ENCODE measurements around the gene FAM169A.
"Not testable (repeated sequence)": the region's sequence is repeated elsewhere in the genome, so short reads cannot be mapped to it uniquely, and the experiment has no call there.

The FAM169A gene

GRCh38 chr5:74801197-74801596, 65.0 kb downstream of the FAM169A start:
- DNase-seq (ENCODE audit: low read depth) = no peak

- no peak for DNase-seq (ENCODE audit: low read depth)
Measured at GRCh38 chr5:74798977-74799911, 66.9 kb downstream of the FAM169A start.

GRCh38 chr5:74791669-74792068, 74.5 kb downstream of the FAM169A start:
- DNase-seq (ENCODE audit: low read depth) = not testable (repeated sequence)

GRCh38 chr5:74787424-74787823, 78.8 kb downstream of the FAM169A start:
- DNase-seq (ENCODE audit: low read depth) = no peak

- no peak for DNase-seq (ENCODE audit: low read depth)
Measured at GRCh38 chr5:74786851-74787250, 79.3 kb downstream of the FAM169A start.

GRCh38 chr5:74778609-74779008, 87.6 kb downstream of the FAM169A start:
- no peak for DNase-seq (ENCODE audit: low read depth)

- DNase-seq (ENCODE audit: low read depth) = no peak
Measured at GRCh38 chr5:74772359-74772758, 93.8 kb downstream of the FAM169A start.

- no peak for DNase-seq (ENCODE audit: low read depth)
Measured at GRCh38 chr5:74767579-74767913, 98.6 kb downstream of the FAM169A start.

- peak; percentile 89 for DNase-seq (ENCODE audit: low read depth)
Measured at GRCh38 chr5:74766849-74767578, 99.2 kb downstream of the FAM169A start, which contains the start of the genes GFM2 and NSA2. Gene GFM2 (minus strand): TSS chr5:74767117. CDS start chr5:74763742, 3,375 bp downstream. Gene NSA2 (plus strand): TSS chr5:74767249. CDS start chr5:74767361, 112 bp downstream.

GRCh38 chr5:74766418-74766848, 99.8 kb downstream of the FAM169A start:
- DNase-seq (ENCODE audit: low read depth) = no peak

GRCh38 chr5:74765929-74766328, 100.3 kb downstream of the FAM169A start:
- no peak for DNase-seq (ENCODE audit: low read depth)

GRCh38 chr5:74765201-74765600, 101.0 kb downstream of the FAM169A start:
- no peak for DNase-seq (ENCODE audit: low read depth)

- no peak for DNase-seq (ENCODE audit: low read depth)
Measured at GRCh38 chr5:74763504-74763903, 102.7 kb downstream of the FAM169A start.

GRCh38 chr5:74762599-74762998, 103.6 kb downstream of the FAM169A start:
- no peak for DNase-seq (ENCODE audit: low read depth)

- no peak for DNase-seq (ENCODE audit: low read depth)
Measured at GRCh38 chr5:74761241-74761640, 104.9 kb downstream of the FAM169A start.

- DNase-seq (ENCODE audit: low read depth) = not testable (repeated sequence)
Measured at GRCh38 chr5:74748742-74749141, 117.4 kb downstream of the FAM169A start.

- no peak for DNase-seq (ENCODE audit: low read depth)
Measured at GRCh38 chr5:74738406-74738805, 127.8 kb downstream of the FAM169A start.

GRCh38 chr5:74736759-74737158, 129.4 kb downstream of the FAM169A start:
- no peak for DNase-seq (ENCODE audit: low read depth)

Measured in stimulated activated CD8-positive, alpha-beta memory T cell treated with anti-CD3 and anti-CD28 coated beads, Interleukin-15, amount 100 ng/mL, for 1 hour (primary cell).